GM23338 (cell line): Measurements from ENCODE around the gene DNAH8.

Experiments
- EZH2 ChIP-seq: fragments of 200-600 bp; sonication (generic); IDR thresholded peaks from one replicate; pipeline ENCODE4 v1.8.0; 2017; ENCODE audit warnings: antibody characterized with exemption, mild to moderate bottlenecking, low read depth; ENCODE audit not compliant: unreplicated experiment
- JUNB ChIP-seq: IDR thresholded peaks from one replicate; pipeline ENCODE4 v1.6.1; 2016; ENCODE audit warnings: antibody characterized with exemption; ENCODE audit not compliant: unreplicated experiment
- POLR2AphosphoS5 ChIP-seq: IDR thresholded peaks from 2 replicates; pipeline ENCODE4 v1.6.1; 2016; ENCODE audit warnings: antibody characterized with exemption, low read depth
- TF ChIP-seq, protein P1 (sequence below), 2 experiments: fragments of 200-600 bp in 1 of 2; sonication (generic) in 1 of 2; conservative IDR thresholded peaks; 2 replicates each; pipeline versions ENCODE4 v1.5.1 to v1.6.1; 2016 to 2017; ENCODE audit warnings: antibody characterized with exemption in 2 of 2, low read depth in 2 of 2, mild to moderate bottlenecking in 2 of 2, moderate library complexity in 1 of 2
- TF ChIP-seq, protein P2 (sequence below): IDR thresholded peaks from one replicate; pipeline ENCODE4 v1.6.1; 2018; ENCODE audit warnings: antibody characterized with exemption; ENCODE audit not compliant: unreplicated experiment

DNA sequence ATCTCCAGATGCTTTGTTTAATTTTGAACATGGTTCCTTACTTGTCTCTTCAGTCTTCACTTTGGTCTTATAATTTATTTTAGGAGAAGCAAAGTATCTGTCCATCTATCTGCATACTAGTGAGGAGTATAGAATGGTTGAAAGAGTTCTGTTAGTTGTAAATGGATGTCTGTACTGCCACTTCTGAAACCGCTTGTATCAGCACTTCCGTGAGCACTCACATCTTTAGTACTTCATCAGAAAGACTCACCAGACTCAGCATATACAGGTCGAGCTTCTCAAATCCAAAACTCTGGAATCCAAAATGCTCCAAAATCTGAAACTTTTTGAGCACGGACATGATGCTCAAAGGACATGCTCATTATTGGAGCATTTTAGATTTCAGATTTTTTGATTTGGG lies 191.5 kb downstream of the DNAH8 start:
- TF ChIP-seq, protein P1, sequence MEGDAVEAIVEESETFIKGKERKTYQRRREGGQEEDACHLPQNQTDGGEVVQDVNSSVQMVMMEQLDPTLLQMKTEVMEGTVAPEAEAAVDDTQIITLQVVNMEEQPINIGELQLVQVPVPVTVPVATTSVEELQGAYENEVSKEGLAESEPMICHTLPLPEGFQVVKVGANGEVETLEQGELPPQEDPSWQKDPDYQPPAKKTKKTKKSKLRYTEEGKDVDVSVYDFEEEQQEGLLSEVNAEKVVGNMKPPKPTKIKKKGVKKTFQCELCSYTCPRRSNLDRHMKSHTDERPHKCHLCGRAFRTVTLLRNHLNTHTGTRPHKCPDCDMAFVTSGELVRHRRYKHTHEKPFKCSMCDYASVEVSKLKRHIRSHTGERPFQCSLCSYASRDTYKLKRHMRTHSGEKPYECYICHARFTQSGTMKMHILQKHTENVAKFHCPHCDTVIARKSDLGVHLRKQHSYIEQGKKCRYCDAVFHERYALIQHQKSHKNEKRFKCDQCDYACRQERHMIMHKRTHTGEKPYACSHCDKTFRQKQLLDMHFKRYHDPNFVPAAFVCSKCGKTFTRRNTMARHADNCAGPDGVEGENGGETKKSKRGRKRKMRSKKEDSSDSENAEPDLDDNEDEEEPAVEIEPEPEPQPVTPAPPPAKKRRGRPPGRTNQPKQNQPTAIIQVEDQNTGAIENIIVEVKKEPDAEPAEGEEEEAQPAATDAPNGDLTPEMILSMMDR (conservative IDR thresholded peaks at IDR 0.05; ENCODE audit: low read depth in 2 of 2), result no peak
- TF ChIP-seq JUNB (no peak), POLR2AphosphoS5 (no peak), EZH2 (no peak)
- TF ChIP-seq, protein P2, sequence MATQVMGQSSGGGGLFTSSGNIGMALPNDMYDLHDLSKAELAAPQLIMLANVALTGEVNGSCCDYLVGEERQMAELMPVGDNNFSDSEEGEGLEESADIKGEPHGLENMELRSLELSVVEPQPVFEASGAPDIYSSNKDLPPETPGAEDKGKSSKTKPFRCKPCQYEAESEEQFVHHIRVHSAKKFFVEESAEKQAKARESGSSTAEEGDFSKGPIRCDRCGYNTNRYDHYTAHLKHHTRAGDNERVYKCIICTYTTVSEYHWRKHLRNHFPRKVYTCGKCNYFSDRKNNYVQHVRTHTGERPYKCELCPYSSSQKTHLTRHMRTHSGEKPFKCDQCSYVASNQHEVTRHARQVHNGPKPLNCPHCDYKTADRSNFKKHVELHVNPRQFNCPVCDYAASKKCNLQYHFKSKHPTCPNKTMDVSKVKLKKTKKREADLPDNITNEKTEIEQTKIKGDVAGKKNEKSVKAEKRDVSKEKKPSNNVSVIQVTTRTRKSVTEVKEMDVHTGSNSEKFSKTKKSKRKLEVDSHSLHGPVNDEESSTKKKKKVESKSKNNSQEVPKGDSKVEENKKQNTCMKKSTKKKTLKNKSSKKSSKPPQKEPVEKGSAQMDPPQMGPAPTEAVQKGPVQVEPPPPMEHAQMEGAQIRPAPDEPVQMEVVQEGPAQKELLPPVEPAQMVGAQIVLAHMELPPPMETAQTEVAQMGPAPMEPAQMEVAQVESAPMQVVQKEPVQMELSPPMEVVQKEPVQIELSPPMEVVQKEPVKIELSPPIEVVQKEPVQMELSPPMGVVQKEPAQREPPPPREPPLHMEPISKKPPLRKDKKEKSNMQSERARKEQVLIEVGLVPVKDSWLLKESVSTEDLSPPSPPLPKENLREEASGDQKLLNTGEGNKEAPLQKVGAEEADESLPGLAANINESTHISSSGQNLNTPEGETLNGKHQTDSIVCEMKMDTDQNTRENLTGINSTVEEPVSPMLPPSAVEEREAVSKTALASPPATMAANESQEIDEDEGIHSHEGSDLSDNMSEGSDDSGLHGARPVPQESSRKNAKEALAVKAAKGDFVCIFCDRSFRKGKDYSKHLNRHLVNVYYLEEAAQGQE, result no peak
